IgD-negative memory B cell (primary cell): Measurements from ENCODE around the gene SENP1. TPM values are rescaled to one million over a fixed set of nuclear protein-coding genes. Genes with fewer than 3 reads are reported as not detected.

Experiments
- H3K27ac Mint-ChIP-seq, 3 donors: one replicate each; pipeline ENCODE4 v1.8.0; 2020 to 2022; ENCODE audit warnings: mild to moderate bottlenecking in 3 of 3, mixed read lengths in 3 of 3, moderate library complexity in 1 of 3
- H3K27me3 Mint-ChIP-seq: one replicate; pipeline ENCODE4 v1.8.0; 2021; ENCODE audit warnings: mixed read lengths
- H3K36me3 Mint-ChIP-seq: one replicate; pipeline ENCODE4 v1.8.0; 2020; ENCODE audit warnings: mild to moderate bottlenecking, mixed read lengths
- H3K4me1 Mint-ChIP-seq, 3 donors: one replicate each; pipeline ENCODE4 v1.8.0; 2020 to 2022; ENCODE audit warnings: mixed read lengths in 3 of 3, mild to moderate bottlenecking in 1 of 3
- H3K4me3 Mint-ChIP-seq, 4 donors: one replicate each; pipeline ENCODE4 v1.8.0; 2020 to 2022; ENCODE audit warnings: mild to moderate bottlenecking in 4 of 4, mixed read lengths in 4 of 4, moderate library complexity in 3 of 4
- H3K9me3 Mint-ChIP-seq, 3 donors: one replicate each; pipeline ENCODE4 v1.8.0; 2020 to 2021; ENCODE audit warnings: mixed read lengths in 3 of 3, mild to moderate bottlenecking in 1 of 3
- polyA plus RNA-seq: library from polyadenylated mRNA; unstranded; fragments of 300-500 nt; fragmentation: Illumina TruSeq; gene quantifications from one replicate; pipeline ENCODE4 v1.2.3, GENCODE V29; 2021

Gene SENP1
- polyA plus RNA-seq, 1 donor from 2014 or later, result 12.6 TPM

DNA sequence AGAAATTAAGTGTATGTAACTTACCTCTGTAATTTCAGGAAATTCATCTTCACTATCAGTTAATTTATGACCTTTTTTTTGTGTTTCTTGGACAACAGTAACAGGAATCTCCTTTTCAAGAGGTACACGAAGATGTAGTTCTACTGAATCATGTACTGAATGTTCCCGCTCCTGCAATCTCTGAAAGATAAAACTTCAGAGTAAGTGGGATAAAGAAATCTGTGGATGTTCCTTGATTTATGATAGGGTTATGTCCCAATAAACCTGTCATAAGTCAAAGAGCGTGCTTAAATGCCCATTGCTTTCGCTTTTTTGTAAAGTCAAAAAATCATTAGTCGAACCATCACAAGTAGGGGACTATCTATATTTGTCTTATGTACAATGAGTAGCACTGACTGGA lies 40.8 kb downstream of the SENP1 start:
- Mint-ChIP-seq H3K4me3 (no peak overlapping the region), H3K9me3 (peaks cover 0 to 5% (median 0%) of the 10 kb centered on the region in 3 donors), H3K36me3 (peaks cover 16% of the 10 kb centered on the region), H3K27me3 (no peaks in the 10 kb centered on the region), H3K27ac (no peak overlapping the region), H3K4me1 (peaks cover 0 to 2% (median 0%) of the 10 kb centered on the region in 3 donors)

DNA sequence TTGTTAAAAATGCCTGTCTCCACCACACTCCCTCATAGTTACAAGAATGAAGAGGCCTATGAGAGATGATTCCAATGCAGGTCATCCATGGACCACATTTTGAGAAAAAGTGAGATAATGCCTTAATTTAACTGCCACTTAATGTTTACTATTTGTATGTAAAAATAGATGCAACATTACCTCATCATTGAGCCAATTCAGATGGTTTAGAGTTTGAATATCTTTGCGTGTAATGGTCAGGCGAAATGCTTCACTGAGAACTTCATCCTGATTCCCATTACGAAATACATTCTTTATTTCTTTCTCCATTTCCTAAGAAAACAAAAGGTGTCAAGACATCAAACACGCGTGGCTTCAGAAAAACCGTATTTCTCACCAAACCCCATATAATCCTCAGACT lies 42.3 kb downstream of the SENP1 start:
- Mint-ChIP-seq H3K4me3 (no peak overlapping the region), H3K4me1 (peaks cover 0 to under 1% (median 0%) of the 10 kb centered on the region in 3 donors), H3K36me3 (peaks cover 29% of the 10 kb centered on the region), H3K9me3 (peaks cover 0 to 17% (median 4%) of the 10 kb centered on the region in 3 donors), H3K27me3 (no peaks in the 10 kb centered on the region), H3K27ac (no peak overlapping the region)

- Mint-ChIP-seq H3K27ac (no peak overlapping the region), H3K36me3 (peaks cover 29% of the 10 kb centered on the region)
These were observed 43.8 kb downstream of the SENP1 start for GRCh38 chr12:48061938-48062719.

DNA sequence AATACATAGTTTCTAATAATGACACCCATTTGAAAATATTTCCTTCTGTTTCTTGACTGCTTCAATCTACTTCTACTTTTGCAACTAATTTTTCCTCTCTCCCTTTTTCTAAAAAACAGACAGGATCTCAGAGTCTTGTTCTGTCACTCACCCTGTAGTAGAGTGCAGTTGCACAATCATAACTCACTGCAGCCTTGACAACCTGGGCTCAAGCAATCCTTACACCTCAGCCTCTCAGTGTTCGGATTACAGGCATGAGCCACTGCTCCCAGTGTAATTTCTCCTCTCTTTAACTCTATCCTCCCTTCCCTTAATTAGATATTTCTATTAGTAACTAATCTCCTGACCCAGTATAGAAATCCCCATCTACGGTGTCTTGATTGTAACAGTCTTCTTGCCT lies 45.4 kb downstream of the SENP1 start:
- Mint-ChIP-seq H3K9me3 (peaks cover 0 to 17% (median 4%) of the 10 kb centered on the region in 3 donors), H3K4me1 (peaks cover 0 to 3% (median 0%) of the 10 kb centered on the region in 3 donors), H3K4me3 (no peak overlapping the region), H3K36me3 (peaks cover 29% of the 10 kb centered on the region), H3K27me3 (no peaks in the 10 kb centered on the region), H3K27ac (no peak overlapping the region)

More at GRCh38 chr12:48061938-48062719, 43.8 kb downstream of the SENP1 start:
- peaks cover 0 to 17% (median 4%) of the 10 kb centered on the region in 3 donors for H3K9me3 Mint-ChIP-seq
- no peaks in the 10 kb centered on the region for H3K27me3 Mint-ChIP-seq
- peaks cover 0 to 3% (median 0%) of the 10 kb centered on the region in 3 donors for H3K4me1 Mint-ChIP-seq
- no peak overlapping the region for H3K4me3 Mint-ChIP-seq

- H3K27me3 Mint-ChIP-seq, result no peaks in the 10 kb centered on the region
- no peak overlapping the region for H3K4me3 Mint-ChIP-seq
- H3K27ac Mint-ChIP-seq, result no peak overlapping the region
- peaks cover 0 to 3% (median 0%) of the 10 kb centered on the region in 3 donors for H3K4me1 Mint-ChIP-seq
- H3K9me3 Mint-ChIP-seq, result peaks cover 0 to 17% (median 4%) of the 10 kb centered on the region in 3 donors
- H3K36me3 Mint-ChIP-seq, result peaks cover 28% of the 10 kb centered on the region
These were observed 47.1 kb downstream of the SENP1 start for GRCh38 chr12:48058771-48059170.

GRCh38 chr12:48054955-48055821 lies 50.7 kb downstream of the SENP1 start:
- peaks cover 18% of the 10 kb centered on the region for H3K36me3 Mint-ChIP-seq
- no peak overlapping the region for H3K4me3 Mint-ChIP-seq
- peaks cover 0 to 13% (median 4%) of the 10 kb centered on the region in 3 donors for H3K9me3 Mint-ChIP-seq
- no peak overlapping the region for H3K27ac Mint-ChIP-seq
- H3K27me3 Mint-ChIP-seq, result no peaks in the 10 kb centered on the region
- H3K4me1 Mint-ChIP-seq, result peaks cover 0 to 3% (median 0%) of the 10 kb centered on the region in 3 donors

GRCh38 chr12:48053883-48054282 lies 52.0 kb downstream of the SENP1 start:
- peaks cover 0 to 3% (median 0%) of the 10 kb centered on the region in 3 donors for H3K4me1 Mint-ChIP-seq
- peaks cover 0 to 2% (median 1%) of the 10 kb centered on the region in 3 donors for H3K9me3 Mint-ChIP-seq
- H3K4me3 Mint-ChIP-seq, result no peak overlapping the region
- no peak overlapping the region for H3K27ac Mint-ChIP-seq
- no peaks in the 10 kb centered on the region for H3K27me3 Mint-ChIP-seq
- peaks cover 7% of the 10 kb centered on the region for H3K36me3 Mint-ChIP-seq

GRCh38 chr12:48053122-48053521 lies 52.8 kb downstream of the SENP1 start:
- no peaks in the 10 kb centered on the region for H3K4me1 Mint-ChIP-seq
- H3K27ac Mint-ChIP-seq, result no peak overlapping the region
- H3K27me3 Mint-ChIP-seq, result no peaks in the 10 kb centered on the region
- H3K9me3 Mint-ChIP-seq, result no peaks in the 10 kb centered on the region
- no peaks in the 10 kb centered on the region for H3K36me3 Mint-ChIP-seq
- H3K4me3 Mint-ChIP-seq, result no peak overlapping the region

DNA sequence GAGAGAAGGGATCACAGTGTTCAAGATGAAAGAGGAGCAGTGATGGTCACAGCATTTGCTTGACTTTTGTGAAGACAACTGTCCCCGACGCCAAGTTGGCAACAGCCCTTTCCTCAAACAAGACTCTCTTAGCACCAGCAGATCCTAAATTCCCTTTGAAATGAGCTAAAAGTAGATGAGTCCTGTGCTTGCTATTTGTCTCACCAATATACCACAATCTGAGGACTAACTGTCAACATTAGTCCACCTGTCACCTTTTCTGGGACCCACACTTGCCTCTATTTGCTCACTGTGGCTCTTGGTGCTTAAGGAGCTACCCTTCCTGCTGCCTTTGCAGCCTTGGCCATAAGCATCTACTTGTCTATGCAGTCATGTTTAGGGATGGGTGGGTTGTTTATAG lies 54.2 kb downstream of the SENP1 start:
- no peaks in the 10 kb centered on the region for H3K27me3 Mint-ChIP-seq
- H3K9me3 Mint-ChIP-seq, result no peaks in the 10 kb centered on the region
- H3K36me3 Mint-ChIP-seq, result no peaks in the 10 kb centered on the region
- H3K4me1 Mint-ChIP-seq, result no peaks in the 10 kb centered on the region
- H3K4me3 Mint-ChIP-seq, result no peak overlapping the region
- H3K27ac Mint-ChIP-seq, result no peak overlapping the region

DNA sequence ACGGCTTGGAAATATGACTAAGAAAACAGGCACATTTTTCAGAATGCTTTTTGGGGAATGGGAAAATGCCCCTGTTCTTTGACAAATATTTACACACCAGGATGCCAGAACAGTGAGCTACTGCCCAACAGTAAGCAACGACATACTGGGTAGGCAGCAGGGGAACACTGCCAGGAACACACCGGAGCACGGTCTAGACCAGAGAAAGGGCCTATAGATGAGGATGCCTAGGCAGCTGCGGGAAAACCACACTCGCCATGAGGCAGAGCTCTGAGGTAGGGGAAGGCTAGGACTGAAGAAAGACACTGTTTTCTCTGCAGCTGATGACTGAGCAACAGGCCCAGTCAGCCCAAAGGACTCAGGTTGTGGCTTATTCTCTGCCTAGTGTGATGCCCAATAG lies 55.7 kb downstream of the SENP1 start:
- Mint-ChIP-seq H3K27me3 (no peaks in the 10 kb centered on the region), H3K9me3 (no peaks in the 10 kb centered on the region), H3K4me1 (no peaks in the 10 kb centered on the region), H3K27ac (no peak overlapping the region), H3K36me3 (peaks cover 1% of the 10 kb centered on the region), H3K4me3 (no peak overlapping the region)

DNA sequence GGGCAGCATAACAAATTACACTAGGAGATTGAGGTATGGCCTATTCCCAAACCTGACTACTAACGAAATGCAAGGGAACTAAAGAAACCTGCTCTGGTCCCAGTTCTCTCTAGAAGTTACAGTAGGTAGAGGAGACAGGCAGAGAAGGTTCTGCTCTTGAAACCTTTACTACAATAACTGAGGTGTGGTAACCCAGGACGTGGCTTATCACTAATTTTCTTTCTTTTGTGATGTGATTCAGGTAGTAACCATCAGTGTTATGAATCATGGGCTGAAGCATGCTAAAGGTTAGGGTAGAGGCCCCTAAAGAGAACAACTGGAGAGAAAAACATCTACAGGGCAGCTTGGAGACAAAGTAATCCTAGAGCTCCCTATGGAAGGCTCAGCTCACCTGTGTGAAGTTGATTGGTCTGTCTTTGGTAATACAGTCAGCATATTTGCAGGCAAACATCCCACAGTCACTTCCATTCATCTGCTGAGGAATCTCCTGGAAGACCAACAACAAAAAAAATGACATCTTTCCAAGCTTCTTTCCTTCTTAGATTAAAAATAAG lies 59.8 kb downstream of the SENP1 start:
- Mint-ChIP-seq H3K36me3 (peaks cover 1% of the 10 kb centered on the region), H3K4me1 (no peaks in the 10 kb centered on the region), H3K27me3 (no peaks in the 10 kb centered on the region), H3K27ac (no peak overlapping the region), H3K4me3 (no peak overlapping the region), H3K9me3 (no peaks in the 10 kb centered on the region)

DNA sequence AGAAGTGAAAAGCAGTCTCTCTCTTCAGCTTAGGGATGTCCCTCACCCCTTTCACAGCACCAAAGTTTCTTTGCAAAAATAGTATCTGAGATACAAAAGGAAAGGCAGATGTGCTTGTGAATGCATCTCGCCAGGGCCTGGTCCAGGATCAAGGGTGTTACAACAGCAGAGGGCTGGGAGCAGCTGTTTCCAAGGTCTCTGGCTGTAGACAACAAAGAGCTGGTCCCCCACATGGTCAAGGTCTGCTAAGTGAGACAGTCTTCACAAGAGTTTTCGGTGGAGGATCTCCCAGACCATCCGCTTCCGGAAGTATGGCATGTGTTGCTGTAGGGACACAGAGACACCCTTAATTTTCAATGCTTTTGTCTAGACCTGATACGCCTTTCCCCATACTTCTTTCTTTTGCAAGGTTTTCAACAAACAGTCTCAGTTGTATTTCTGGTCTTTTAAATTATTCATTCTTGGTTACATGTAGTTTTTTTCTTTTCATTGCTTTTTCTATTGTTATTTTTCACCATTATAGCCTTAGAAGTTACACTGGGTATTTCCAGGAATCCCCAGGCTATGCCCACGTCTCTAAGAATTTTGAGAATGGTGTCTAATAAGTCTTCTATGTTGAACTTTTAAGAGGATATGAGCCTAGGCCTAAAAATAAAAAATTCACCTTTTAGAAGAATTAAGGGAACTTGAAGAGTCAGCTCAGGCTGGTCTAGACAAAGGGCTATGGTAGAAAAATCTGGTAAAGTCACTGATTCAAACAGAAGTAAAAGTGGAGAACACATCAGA lies 60.6 kb downstream of the SENP1 start:
- H3K36me3 Mint-ChIP-seq, result peaks cover 1% of the 10 kb centered on the region

GRCh38 chr12:48044396-48044795 lies 61.5 kb downstream of the SENP1 start:
- Mint-ChIP-seq H3K36me3 (peaks cover 1% of the 10 kb centered on the region), H3K4me3 (no peak overlapping the region), H3K4me1 (peaks cover 4 to 6% (median 5%) of the 10 kb centered on the region in 3 donors)

More for the DNA sequence above, 60.6 kb downstream of the SENP1 start:
- H3K9me3 Mint-ChIP-seq, result no peaks in the 10 kb centered on the region
- H3K4me3 Mint-ChIP-seq, result no peak overlapping the region
- no peaks in the 10 kb centered on the region for H3K4me1 Mint-ChIP-seq
- H3K27me3 Mint-ChIP-seq, result no peaks in the 10 kb centered on the region
- no peak overlapping the region for H3K27ac Mint-ChIP-seq

DNA sequence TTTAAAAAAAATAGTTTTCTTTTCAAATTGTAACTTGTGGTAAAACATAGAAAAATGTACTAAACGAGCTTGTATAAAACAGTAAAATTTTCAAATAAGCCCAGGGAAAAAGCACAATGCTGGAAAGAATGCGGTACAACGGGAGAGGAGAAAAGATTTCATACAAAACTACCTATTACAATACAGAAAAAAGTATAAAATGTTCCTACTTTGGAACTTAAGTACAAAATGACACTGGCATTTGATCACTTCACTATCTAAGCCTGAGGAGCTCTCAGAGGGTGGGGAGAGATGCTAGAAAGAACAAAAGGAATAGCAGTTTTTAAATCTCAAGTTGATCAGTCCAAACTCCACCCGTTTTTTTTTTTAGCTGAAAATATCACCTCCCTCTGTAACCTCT lies 62.1 kb downstream of the SENP1 start:
- no peak overlapping the region for H3K27ac Mint-ChIP-seq
- H3K36me3 Mint-ChIP-seq, result peaks cover 1% of the 10 kb centered on the region
- H3K27me3 Mint-ChIP-seq, result no peaks in the 10 kb centered on the region
- peaks cover 5 to 7% (median 6%) of the 10 kb centered on the region in 3 donors for H3K4me1 Mint-ChIP-seq
- H3K9me3 Mint-ChIP-seq, result no peaks in the 10 kb centered on the region
- H3K4me3 Mint-ChIP-seq, result no peak overlapping the region

More at GRCh38 chr12:48044396-48044795, 61.5 kb downstream of the SENP1 start:
- H3K27ac Mint-ChIP-seq, result no peak overlapping the region
- H3K9me3 Mint-ChIP-seq, result no peaks in the 10 kb centered on the region
- H3K27me3 Mint-ChIP-seq, result no peaks in the 10 kb centered on the region
